H1 (cell line): Measurements from ENCODE around the gene MMP24. TPM values are rescaled to one million over a fixed set of nuclear protein-coding genes. Genes with fewer than 3 reads are reported as not detected.

Experiments
- CTCF ChIA-PET: fragments of 300-600 bp; sonication (Branson Sonifier 250); formaldehyde crosslinking; loops from one replicate; lab custom pipeline; 2021; ENCODE audit not compliant: partially characterized antibody; lab: Charles Lee
- POLR2A ChIA-PET: fragments of 300-600 bp; sonication (Branson Sonifier 250); formaldehyde crosslinking; loops from one replicate; lab custom pipeline; 2021; ENCODE audit warnings: inconsistent platforms; ENCODE audit not compliant: partially characterized antibody; lab: Charles Lee
- DNase-seq, 2 experiments: peaks; one replicate each; pipeline versions ENCODE4 v3.0.0 to v3.0.0-alpha.2; 2010 to 2022; ENCODE audit warnings: low spot score in 2 of 2, low read depth in 1 of 2, mixed read lengths in 1 of 2
- FAIRE-seq: peaks from 2 replicates; lab custom pipeline; 2011; peaks lifted over from hg19 to GRCh38; lab: Jason Lieb, UNC
- H2AFZ ChIP-seq: 2 replicates; pipeline ENCODE4 v1.8.1; 2012; ENCODE audit warnings: low read length, inconsistent platforms
- H2AK5ac ChIP-seq: 2 replicates; pipeline ENCODE4 v1.6.1; 2013; ENCODE audit warnings: low read depth, low read length
- H2BK120ac ChIP-seq: replicated peaks from 2 replicates; pipeline ENCODE3; 2013; ENCODE audit warnings: low read depth, low read length, inconsistent platforms
- H2BK12ac ChIP-seq: 2 replicates; pipeline ENCODE4 v1.6.1; 2013; ENCODE audit warnings: low read depth, low read length
- H2BK15ac ChIP-seq: 2 replicates; pipeline ENCODE4 v1.6.1; 2013; ENCODE audit warnings: low read length
- H2BK20ac ChIP-seq: 2 replicates; pipeline ENCODE4 v1.6.1; 2013; ENCODE audit warnings: low read length
- H2BK5ac ChIP-seq: 2 replicates; pipeline ENCODE4 v1.6.1; 2013; ENCODE audit warnings: low read depth, low read length
- H3K14ac ChIP-seq: 2 replicates; pipeline ENCODE4 v1.6.1; 2013; ENCODE audit warnings: inconsistent platforms; ENCODE audit not compliant: insufficient read length
- H3K18ac ChIP-seq: 2 replicates; pipeline ENCODE4 v1.6.1; 2013; ENCODE audit warnings: low read length; ENCODE audit errors: extremely low read depth
- H3K23ac ChIP-seq: 2 replicates; pipeline ENCODE4 v1.6.1; 2013; ENCODE audit warnings: inconsistent platforms; ENCODE audit not compliant: insufficient read length
- H3K23me2 ChIP-seq: 2 replicates; pipeline ENCODE4 v1.6.1; 2013; ENCODE audit warnings: low read depth, low read length
- H3K27ac ChIP-seq: 2 replicates; pipeline ENCODE4 v1.6.1; 2011; ENCODE audit warnings: low read depth, low read length, inconsistent platforms
- H3K27me3 ChIP-seq, 4 experiments: replicated peaks in 1 of 4; 1 replicate in 1 of 4; 2 replicates in 3 of 4; pipeline versions ENCODE4 v1.6.1 to v1.8.1; 2011 to 2013; ENCODE audit warnings: low read length in 3 of 4, mild to moderate bottlenecking in 3 of 4, inconsistent platforms in 2 of 4, mixed read lengths in 2 of 4, moderate library complexity in 1 of 4; ENCODE audit not compliant: control insufficient read depth in 3 of 4, insufficient read depth in 3 of 4; ENCODE audit errors: extremely low read depth in 1 of 4
- H3K36me3 ChIP-seq, 4 experiments: 2 replicates each; pipeline versions ENCODE4 v1.6.1 to v1.8.1; 2011 to 2013; ENCODE audit warnings: mild to moderate bottlenecking in 4 of 4, low read length in 3 of 4, moderate library complexity in 2 of 4, control low read depth in 1 of 4, inconsistent platforms in 1 of 4; ENCODE audit not compliant: insufficient read depth in 4 of 4, control insufficient read depth in 2 of 4
- H3K4ac ChIP-seq: replicated peaks from 2 replicates; pipeline ENCODE3; 2013; ENCODE audit warnings: low read length, low read depth, mixed read lengths, inconsistent platforms; ENCODE audit not compliant: insufficient read length
- H3K4me1 ChIP-seq, 4 experiments: replicated peaks in 1 of 4; 1 replicate in 1 of 4; 2 replicates in 3 of 4; pipeline versions ENCODE4 v1.6.1 to v1.8.1; 2011 to 2013; ENCODE audit warnings: low read length in 3 of 4, inconsistent platforms in 2 of 4, mixed read lengths in 1 of 4; ENCODE audit not compliant: insufficient read depth in 4 of 4, control insufficient read depth in 3 of 4
- H3K4me2 ChIP-seq, 2 experiments: 2 replicates each; pipeline versions ENCODE4 v1.6.1 to v1.8.1; 2011 to 2013; ENCODE audit warnings: low read depth in 2 of 2, low read length in 2 of 2, control low read depth in 1 of 2, inconsistent platforms in 1 of 2, mild to moderate bottlenecking in 1 of 2; ENCODE audit not compliant: insufficient read depth in 1 of 2
- H3K4me3 ChIP-seq, 4 experiments: fragments of 200-600, 300-600 bp in 1 of 4; sonication (generic), shearing (Covaris generic), sonication (Bioruptor Twin) in 1 of 4; 2 replicates each; pipeline versions ENCODE4 v1.5.1 to v1.8.1; 2011 to 2016; ENCODE audit warnings: low read length in 4 of 4, low read depth in 3 of 4, control low read depth in 2 of 4, inconsistent platforms in 2 of 4, mild to moderate bottlenecking in 2 of 4, mixed read lengths in 1 of 4, moderate library complexity in 1 of 4; ENCODE audit not compliant: insufficient read depth in 2 of 4; ENCODE audit errors: extremely low read depth in 1 of 4
- H3K56ac ChIP-seq: replicated peaks from 2 replicates; pipeline ENCODE3; 2013; ENCODE audit warnings: low read depth, mild to moderate bottlenecking, mixed read lengths, low read length, inconsistent platforms; ENCODE audit not compliant: insufficient read length
- H3K79me1 ChIP-seq: 2 replicates; pipeline ENCODE4 v1.6.1; 2013; ENCODE audit warnings: low read depth, low read length, control low read depth
- H3K79me2 ChIP-seq, 2 experiments: 2 replicates each; pipeline versions ENCODE4 v1.6.1 to v1.8.1; 2012 to 2013; ENCODE audit warnings: low read length in 2 of 2, mild to moderate bottlenecking in 2 of 2, inconsistent platforms in 1 of 2; ENCODE audit not compliant: insufficient read depth in 2 of 2, control insufficient read depth in 1 of 2
- H3K9ac ChIP-seq, 4 experiments: replicated peaks in 1 of 4; 1 replicate in 1 of 4; 2 replicates in 3 of 4; pipeline versions ENCODE4 v1.6.1 to v1.8.1; 2011 to 2013; ENCODE audit warnings: low read depth in 3 of 4, low read length in 3 of 4, control low read depth in 2 of 4, mild to moderate bottlenecking in 2 of 4, moderate library complexity in 2 of 4, inconsistent platforms in 1 of 4; ENCODE audit errors: extremely low read depth in 1 of 4
- H3K9me3 ChIP-seq, 2 experiments: 2 replicates each; pipeline versions ENCODE4 v1.6.1 to v1.8.1; 2012 to 2013; ENCODE audit warnings: mild to moderate bottlenecking in 2 of 2, moderate library complexity in 2 of 2, control low read depth in 1 of 2, inconsistent platforms in 1 of 2, low read depth in 1 of 2, low read length in 1 of 2, mixed read lengths in 1 of 2; ENCODE audit not compliant: insufficient read depth in 2 of 2
- H4K20me1 ChIP-seq, 2 experiments: replicated peaks in 1 of 2; 2 replicates each; pipeline versions ENCODE3 to v1.8.1; 2011 to 2013; ENCODE audit warnings: inconsistent platforms in 2 of 2, low read length in 2 of 2, mild to moderate bottlenecking in 1 of 2; ENCODE audit not compliant: insufficient read depth in 2 of 2, control insufficient read depth in 1 of 2
- H4K5ac ChIP-seq: 2 replicates; pipeline ENCODE4 v1.6.1; 2013; ENCODE audit warnings: low read length, low read depth, mixed read lengths, inconsistent platforms; ENCODE audit not compliant: insufficient read length
- H4K8ac ChIP-seq: 2 replicates; pipeline ENCODE4 v1.8.0; 2013; ENCODE audit warnings: mild to moderate bottlenecking, moderate library complexity, low read length, inconsistent platforms; ENCODE audit not compliant: insufficient read depth; ENCODE audit errors: extremely low read depth
- H4K91ac ChIP-seq: replicated peaks from 2 replicates; pipeline ENCODE3; 2013; ENCODE audit warnings: low read length, mixed read lengths, inconsistent platforms; ENCODE audit not compliant: insufficient read length
- BRCA1 ChIP-seq: IDR thresholded peaks from 2 replicates; pipeline ENCODE4 v1.6.1; 2012; ENCODE audit warnings: low read depth, low read length, improper control_type of control experiment
- CTBP2 ChIP-seq: IDR thresholded peaks from 2 replicates; pipeline ENCODE4 v1.7.0; 2011; ENCODE audit warnings: borderline replicate concordance, mild to moderate bottlenecking, moderate library complexity, mixed read lengths, low read length; ENCODE audit not compliant: insufficient read depth, insufficient read length
- EZH2 ChIP-seq: fragments of 200-600 bp; sonication (generic); IDR thresholded peaks from 2 replicates; pipeline ENCODE4 v1.7.1; 2012; ENCODE audit warnings: low read depth, mild to moderate bottlenecking, moderate library complexity, low read length, inconsistent platforms; ENCODE audit not compliant: severe bottlenecking
- RFX5 ChIP-seq: IDR thresholded peaks from 2 replicates; pipeline ENCODE4 v1.6.1; 2011; ENCODE audit warnings: low read depth, low read length, improper control_type of control experiment, borderline replicate concordance
- SP4 ChIP-seq: IDR thresholded peaks from 2 replicates; pipeline ENCODE4 v1.6.1; 2012; ENCODE audit warnings: low read length, inconsistent platforms
- WGBS, 2 experiments: shearing (Covaris generic) in 1 of 2; methylation state at CpG; one replicate each; pipeline versions ENCODE4 v1.1.6 to v1.1.7; 2013 to 2015; ENCODE audit warnings: low lambda C conversion rate in 2 of 2, mixed read lengths in 2 of 2, inconsistent platforms in 1 of 2, low coverage in 1 of 2, missing lambda C conversion rate in 1 of 2; ENCODE audit not compliant: insufficient replicate concordance in 2 of 2, insufficient coverage in 1 of 2, insufficient read length in 1 of 2; ENCODE audit errors: extremely low coverage in 1 of 2, missing lambda C conversion rate in 1 of 2; 5-methylcytosine and 5-hydroxymethylcytosine counted together
- polyA plus RNA-seq, 7 experiments: library from polyadenylated mRNA; depleted of rRNA in 3 of 7; stranded (reverse) in 5 of 7; unstranded in 2 of 7; fragments of >200 nt in 5 of 7; fragments of 200-250 nt in 2 of 7; gene quantifications; 1 replicate in 5 of 7; 2 replicates in 1 of 7; 4 replicates in 1 of 7; pipeline versions ENCODE4 v1.2.1 to v1.2.3, GENCODE V29; 2011 to 2013; ENCODE audit warnings: missing spikeins in 2 of 7, mixed read lengths in 2 of 7
- total RNA-seq: library from RNA; stranded (reverse); fragmentation: NEBNext Ultra II Directional; extraction: Animal tissue kit (Norgen Biotek cat#: 25700); gene quantifications from 2 replicates; pipeline ENCODE4 v1.2.1, GENCODE V29; 2021

The MMP24 gene
- total and polyA plus RNA-seq, 2 of the 8 experiments (the other 6 are each of a cell fraction or from before 2014, with no cell fraction given) = 18.8 to 21.4 TPM

- Histone ChIP-seq H3K9ac (no peak overlapping the region), H4K8ac (peak overlapping the region; percentile 71; the same call in 1 of the 2 replicates), H3K79me2 (no peaks in the 10 kb centered on the region), H3K27me3 (no peaks in the 10 kb centered on the region), H2BK15ac (no peak overlapping the region), H2BK5ac (no peak overlapping the region), H3K36me3 (no peaks in the 10 kb centered on the region), H3K4ac (no peak overlapping the region), H2BK12ac (no peak overlapping the region), H3K56ac (no peak overlapping the region), H4K5ac (no peak overlapping the region), H3K23me2 (no peaks in the 10 kb centered on the region), H3K23ac (no peak overlapping the region), H3K14ac (no peak overlapping the region), H4K91ac (no peak overlapping the region), H3K4me3 (no peak overlapping the region), H2BK20ac (no peak overlapping the region), H3K27ac (no peak overlapping the region), H3K79me1 (no peaks in the 10 kb centered on the region), H2BK120ac (no peak overlapping the region), H3K9me3 (no peaks in the 10 kb centered on the region), H2AFZ (no peak overlapping the region), H3K18ac (no peak overlapping the region), H4K20me1 (no peaks in the 10 kb centered on the region), H3K4me2 (no peak overlapping the region), H2AK5ac (no peak overlapping the region), H3K4me1 (no peaks in the 10 kb centered on the region; a peak in 2 of 7 replicates)
- WGBS, 2 experiments = 83% methylated on average over 7 of the region's 7 CpGs; no CpG with 5 or more reads in 1 of the 2 experiments
- POLR2A ChIA-PET = interaction anchor here (0.5 to 5.7 kb wide), 3 partner anchors 12 to 144 kb away, joined by 4 to 39 read pairs (median 5); partner anchors contain the start of genes EDEM2 and MMP24OS
- FAIRE-seq = no peak
- CTCF ChIA-PET = interaction anchor here (1.3 to 11.5 kb wide), 3 partner anchors 11 to 22 kb away, joined by 3 to 130 read pairs (median 4); no protein-coding TSS in a partner anchor
- DNase-seq = no peak
- no peak for TF ChIP-seq RFX5
- no peak for TF ChIP-seq EZH2
- no peak for TF ChIP-seq BRCA1
- no peak for TF ChIP-seq SP4
- no peak for TF ChIP-seq CTBP2
Observed at GRCh38 chr20:35290887-35291417, 64.5 kb downstream of the MMP24 start.
